Cardiac fibroblast (primary cell): ENCODE data around the gene FAM193B.
A peak's percentile ranks its signal among the peaks of the same experiment; 100 is the strongest.

ENCODE experiments used
- DNase-seq, 2 donors: peaks; one replicate each; pipeline versions ENCODE4 v3.0.0 to v3.0.0-alpha.2; 2010; ENCODE audit warnings: low read depth in 2 of 2
- H3K4me3 ChIP-seq, 2 donors: replicated peaks in 1 of 2; 1 replicate in 1 of 2; 2 replicates in 1 of 2; pipeline ENCODE4 v1.5.1; 2011; ENCODE audit warnings: low read depth in 2 of 2, low read length in 2 of 2, mild to moderate bottlenecking in 2 of 2, moderate library complexity in 1 of 2
- CTCF ChIP-seq: IDR thresholded peaks from one replicate; pipeline ENCODE4 v1.5.1; 2011; ENCODE audit warnings: low read depth, mild to moderate bottlenecking, low read length, inconsistent platforms

Gene FAM193B

GRCh38 chr5:177557796-177558195, 3.4 kb upstream of the FAM193B start:
- no peak overlapping the region for H3K4me3 ChIP-seq
- no peak for DNase-seq
- TF ChIP-seq CTCF: no peak

- DNase-seq: no peak
- H3K4me3 ChIP-seq: no peak overlapping the region
- no peak for TF ChIP-seq CTCF
Measured at GRCh38 chr5:177557041-177557647, 2.8 kb upstream of the FAM193B start.

- DNase-seq: no peak
- H3K4me3 ChIP-seq: no peak overlapping the region
- no peak for TF ChIP-seq CTCF
Measured at GRCh38 chr5:177555665-177556064, 1.3 kb upstream of the FAM193B start.

- no peak for TF ChIP-seq CTCF
- no peak overlapping the region for H3K4me3 ChIP-seq
- DNase-seq: no peak
Measured at GRCh38 chr5:177555228-177555627, 865 bp upstream of the FAM193B start.

GRCh38 chr5:177553671-177554429, 513 bp downstream of the FAM193B start:
- peak overlapping the region; percentile 86 to 93 for H3K4me3 ChIP-seq
- DNase-seq: peak in 1 of 2 donors; percentile 11
- no peak for TF ChIP-seq CTCF

GRCh38 chr5:177552839-177553455, 1.4 kb downstream of the FAM193B start:
- peak; percentile 28 to 39 for DNase-seq
- no peak for TF ChIP-seq CTCF
- peak overlapping the region; percentile 86 to 93 for H3K4me3 ChIP-seq
